ENCODE results near the gene PTPRA.

GRCh38 chr20:2984956-2985661 lies 111.8 kb downstream of the PTPRA start:
- TF ChIP-seq CTCF (IDR thresholded peaks at IDR 0.05) (no peak), POLR2A (IDR thresholded peaks at IDR 0.05) (no peak)
